GM19438 (cell line): ENCODE results near the gene HTD2.
"Not testable (repeated sequence)": the region's sequence is repeated elsewhere in the genome, so short reads cannot be mapped to it uniquely, and the experiment has no call there.

Source experiments
- ATAC-seq: cut with Tn5 transposase; IDR thresholded peaks from one replicate; pipeline ENCODE4 v1.9.1; 2021; ENCODE audit warnings: low read depth; ENCODE audit not compliant: unreplicated experiment

The HTD2 gene

GRCh38 chr3:58329922-58330413 is 23.6 kb downstream of the HTD2 start:
- ATAC-seq, result no peak

GRCh38 chr3:58331593-58332152 is 25.4 kb downstream of the HTD2 start:
- ATAC-seq, result no peak

- ATAC-seq, result peak; percentile 89
These were observed 26.4 kb downstream of the HTD2 start, which contains the start of gene PXK for GRCh38 chr3:58332575-58333188. TSS of gene PXK (plus strand) at chr3:58332892. CDS start at chr3:58332989, 97 bp downstream.

GRCh38 chr3:58333206-58334012 is 27.1 kb downstream of the HTD2 start:
- peak; percentile 35 for ATAC-seq

GRCh38 chr3:58334013-58334321 is 27.6 kb downstream of the HTD2 start:
- no peak for ATAC-seq

- no peak for ATAC-seq
These were observed 28.2 kb downstream of the HTD2 start for GRCh38 chr3:58334506-58334884.

GRCh38 chr3:58335652-58335947 is 29.3 kb downstream of the HTD2 start:
- no peak for ATAC-seq

- ATAC-seq, result no peak
These were observed 30.0 kb downstream of the HTD2 start for GRCh38 chr3:58336135-58336882.

GRCh38 chr3:58337190-58337589 is 30.9 kb downstream of the HTD2 start:
- ATAC-seq, result no peak

- not testable (repeated sequence) for ATAC-seq
These were observed 32.8 kb downstream of the HTD2 start for GRCh38 chr3:58339146-58339545.

- no peak for ATAC-seq
These were observed 34.4 kb downstream of the HTD2 start for GRCh38 chr3:58340594-58341244.

- no peak for ATAC-seq
These were observed 35.1 kb downstream of the HTD2 start for GRCh38 chr3:58341376-58341775.

GRCh38 chr3:58342676-58343075 is 36.4 kb downstream of the HTD2 start:
- ATAC-seq, result no peak

GRCh38 chr3:58345457-58345856 is 39.1 kb downstream of the HTD2 start:
- no peak for ATAC-seq

- ATAC-seq, result no peak
These were observed 40.0 kb downstream of the HTD2 start for GRCh38 chr3:58346368-58346767.

- ATAC-seq, result no peak
These were observed 41.7 kb downstream of the HTD2 start for GRCh38 chr3:58347984-58348383.

- peak; percentile 93 for ATAC-seq
These were observed 43.7 kb downstream of the HTD2 start for GRCh38 chr3:58349792-58350626.

- ATAC-seq, result no peak
These were observed 44.3 kb downstream of the HTD2 start for GRCh38 chr3:58350627-58351013.

GRCh38 chr3:58351920-58352319 is 45.6 kb downstream of the HTD2 start:
- ATAC-seq, result no peak

GRCh38 chr3:58352626-58353025 is 46.3 kb downstream of the HTD2 start:
- no peak for ATAC-seq
